Measurements from ENCODE around the gene SERPINA10. TPM values are rescaled to one million over a fixed set of nuclear protein-coding genes. Genes with fewer than 3 reads are reported as not detected.
"Not testable (repeated sequence)": the region's sequence is repeated elsewhere in the genome, so short reads cannot be mapped to it uniquely, and the experiment has no call there.

The SERPINA10 gene
- total RNA-seq, 1 donor from 2014 or later: not detected

DNA sequence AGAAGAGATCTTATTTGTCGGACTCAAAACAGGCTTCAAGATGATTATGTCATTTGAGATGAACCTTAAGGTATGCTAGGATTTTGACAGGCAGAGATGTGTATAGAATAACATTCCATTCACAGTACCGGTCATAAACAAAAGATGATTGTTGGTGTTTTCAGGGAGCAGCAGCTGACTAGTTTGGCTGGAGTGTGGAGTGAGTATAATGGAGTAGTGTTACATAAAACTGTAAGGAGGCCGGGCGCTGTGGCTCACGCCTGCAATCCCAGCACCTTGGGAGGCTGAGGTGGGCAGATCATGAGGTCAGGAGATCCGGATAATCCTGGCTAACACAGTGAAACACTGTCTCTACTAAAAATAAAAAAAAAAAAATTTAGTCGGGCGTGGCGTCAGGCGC lies 23.9 kb downstream of the SERPINA10 start:
- Histone ChIP-seq H3K36me3 (ENCODE audit: control insufficient read depth, insufficient read depth, low read length) (no peaks in the 10 kb centered on the region), H3K27me3 (ENCODE audit: control insufficient read depth, insufficient read depth, low read length) (no peaks in the 10 kb centered on the region), H3K4me3 (ENCODE audit: low read depth, low read length) (no peak overlapping the region)
- DNase-seq (ENCODE audit: low read depth): no peak
- TF ChIP-seq, protein P1, sequence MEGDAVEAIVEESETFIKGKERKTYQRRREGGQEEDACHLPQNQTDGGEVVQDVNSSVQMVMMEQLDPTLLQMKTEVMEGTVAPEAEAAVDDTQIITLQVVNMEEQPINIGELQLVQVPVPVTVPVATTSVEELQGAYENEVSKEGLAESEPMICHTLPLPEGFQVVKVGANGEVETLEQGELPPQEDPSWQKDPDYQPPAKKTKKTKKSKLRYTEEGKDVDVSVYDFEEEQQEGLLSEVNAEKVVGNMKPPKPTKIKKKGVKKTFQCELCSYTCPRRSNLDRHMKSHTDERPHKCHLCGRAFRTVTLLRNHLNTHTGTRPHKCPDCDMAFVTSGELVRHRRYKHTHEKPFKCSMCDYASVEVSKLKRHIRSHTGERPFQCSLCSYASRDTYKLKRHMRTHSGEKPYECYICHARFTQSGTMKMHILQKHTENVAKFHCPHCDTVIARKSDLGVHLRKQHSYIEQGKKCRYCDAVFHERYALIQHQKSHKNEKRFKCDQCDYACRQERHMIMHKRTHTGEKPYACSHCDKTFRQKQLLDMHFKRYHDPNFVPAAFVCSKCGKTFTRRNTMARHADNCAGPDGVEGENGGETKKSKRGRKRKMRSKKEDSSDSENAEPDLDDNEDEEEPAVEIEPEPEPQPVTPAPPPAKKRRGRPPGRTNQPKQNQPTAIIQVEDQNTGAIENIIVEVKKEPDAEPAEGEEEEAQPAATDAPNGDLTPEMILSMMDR (IDR thresholded peaks at IDR 0.05; ENCODE audit: insufficient read depth, low read length, poor library complexity, severe bottlenecking): no peak

DNA sequence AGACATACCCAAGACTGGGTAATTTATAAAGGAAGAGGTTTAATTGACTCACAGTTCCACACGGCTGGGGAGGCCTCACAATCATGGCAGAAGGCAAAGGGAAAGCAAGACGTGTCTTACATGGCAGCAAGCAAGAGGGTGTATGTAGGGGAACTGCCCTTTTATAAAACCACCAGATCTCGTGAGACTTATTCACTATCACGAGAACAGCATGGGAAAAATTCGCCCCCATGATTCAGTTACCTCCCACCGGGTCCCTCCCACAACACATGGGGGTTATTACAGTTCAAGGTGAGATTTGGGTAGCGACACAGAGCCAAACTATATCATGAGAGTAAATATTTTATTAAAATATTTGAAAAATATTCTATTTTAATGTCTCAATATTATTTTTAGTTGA lies 24.5 kb downstream of the SERPINA10 start:
- not testable (repeated sequence) for H3K4me3 ChIP-seq (ENCODE audit: low read depth, low read length); H3K36me3 ChIP-seq (ENCODE audit: control insufficient read depth, insufficient read depth, low read length); DNase-seq (ENCODE audit: low read depth); H3K27me3 ChIP-seq (ENCODE audit: control insufficient read depth, insufficient read depth, low read length)

DNA sequence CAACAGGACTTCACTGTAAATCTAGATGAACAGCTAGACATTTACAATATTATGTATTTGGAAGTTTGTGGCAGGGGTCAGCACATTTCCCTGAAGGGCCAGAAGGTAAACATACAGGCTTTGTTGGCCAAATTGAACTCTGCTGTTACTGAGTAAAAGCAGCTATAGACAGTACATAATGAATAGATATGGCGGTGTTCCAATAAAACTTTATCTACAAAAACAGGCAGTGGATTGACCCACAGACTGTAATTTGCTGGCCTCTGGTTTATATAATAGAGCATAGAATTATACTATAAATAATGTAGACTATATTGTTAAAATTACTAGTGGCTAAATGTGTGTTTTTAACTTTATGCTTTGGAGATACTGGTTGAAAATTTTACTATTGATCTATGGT lies 25.7 kb downstream of the SERPINA10 start:
- TF ChIP-seq, protein P1 (IDR thresholded peaks at IDR 0.05; ENCODE audit: insufficient read depth, low read length, poor library complexity, severe bottlenecking): no peak
- Histone ChIP-seq H3K27me3 (ENCODE audit: control insufficient read depth, insufficient read depth, low read length) (no peaks in the 10 kb centered on the region), H3K4me3 (ENCODE audit: low read depth, low read length) (no peak overlapping the region), H3K36me3 (ENCODE audit: control insufficient read depth, insufficient read depth, low read length) (no peaks in the 10 kb centered on the region)
- DNase-seq (ENCODE audit: low read depth): no peak

DNA sequence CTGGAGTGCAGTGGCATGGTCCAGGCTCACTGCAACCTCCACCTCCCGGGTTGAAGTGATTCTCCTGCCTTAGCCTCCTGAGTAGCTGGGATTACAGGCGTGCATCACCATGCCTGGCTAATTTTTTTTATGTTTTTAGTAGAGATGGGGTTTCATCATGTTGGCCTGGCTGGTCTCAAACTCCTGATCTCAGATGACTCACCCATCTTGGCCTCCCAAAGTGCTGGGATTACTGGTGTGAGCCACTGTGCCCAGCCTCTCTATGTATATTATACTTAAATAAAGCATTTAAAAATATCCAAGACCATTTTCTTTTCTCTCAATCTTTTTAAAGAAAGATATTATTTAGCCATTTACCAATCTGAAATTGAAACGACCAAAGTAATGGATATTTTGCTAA lies 28.9 kb downstream of the SERPINA10 start:
- not testable (repeated sequence) for H3K4me3 ChIP-seq (ENCODE audit: low read depth, low read length); H3K27me3 ChIP-seq (ENCODE audit: control insufficient read depth, insufficient read depth, low read length); H3K36me3 ChIP-seq (ENCODE audit: control insufficient read depth, insufficient read depth, low read length); DNase-seq (ENCODE audit: low read depth)

DNA sequence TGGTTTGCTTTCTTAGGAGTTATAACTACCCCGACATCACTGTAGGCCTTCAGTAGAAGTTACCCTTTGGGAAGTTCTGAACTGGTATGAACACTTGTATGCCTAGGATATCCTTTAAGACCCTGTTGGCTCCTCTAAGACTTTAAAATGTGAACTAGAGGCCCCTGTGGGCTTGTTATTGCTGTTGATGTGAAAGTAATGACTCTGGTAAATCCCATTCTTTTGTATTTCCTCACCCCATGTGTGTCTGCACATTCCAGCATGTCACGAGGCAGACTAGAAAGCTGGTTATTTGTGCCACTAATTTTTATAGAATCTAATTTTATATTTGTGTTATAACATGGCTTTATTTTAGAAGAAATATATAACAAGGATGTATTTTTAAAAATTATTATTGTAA lies 48.9 kb downstream of the SERPINA10 start:
- no peaks in the 10 kb centered on the region for H3K36me3 ChIP-seq (ENCODE audit: control insufficient read depth, insufficient read depth, low read length)
- H3K27me3 ChIP-seq (ENCODE audit: control insufficient read depth, insufficient read depth, low read length): no peaks in the 10 kb centered on the region
- no peak for DNase-seq (ENCODE audit: low read depth)
- H3K4me3 ChIP-seq (ENCODE audit: low read depth, low read length): no peak overlapping the region
- TF ChIP-seq, protein P1 (IDR thresholded peaks at IDR 0.05; ENCODE audit: insufficient read depth, low read length, poor library complexity, severe bottlenecking): no peak

DNA sequence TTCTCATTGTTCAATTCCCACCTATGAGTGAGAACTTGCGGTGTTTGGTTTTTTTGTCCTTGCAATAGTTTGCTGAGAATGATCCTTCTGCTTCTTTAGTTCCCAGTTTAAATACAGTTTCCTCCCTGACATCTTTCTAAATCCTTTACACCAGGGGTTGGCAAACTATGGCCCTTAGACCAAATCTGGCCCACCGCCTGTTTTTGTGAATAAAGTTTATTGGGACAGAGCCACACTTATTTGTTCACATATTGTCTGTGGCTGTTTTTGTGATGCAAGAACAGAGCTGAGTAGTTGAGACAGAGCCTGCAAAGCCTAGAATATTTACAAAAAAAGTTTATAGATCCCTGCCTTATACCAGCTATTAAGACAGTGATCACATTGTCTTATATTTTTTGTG lies 53.7 kb downstream of the SERPINA10 start:
- DNase-seq (ENCODE audit: low read depth): no peak
- no peaks in the 10 kb centered on the region for H3K36me3 ChIP-seq (ENCODE audit: control insufficient read depth, insufficient read depth, low read length)
- H3K27me3 ChIP-seq (ENCODE audit: control insufficient read depth, insufficient read depth, low read length): no peaks in the 10 kb centered on the region
- TF ChIP-seq, protein P1 (IDR thresholded peaks at IDR 0.05; ENCODE audit: insufficient read depth, low read length, poor library complexity, severe bottlenecking): no peak
- H3K4me3 ChIP-seq (ENCODE audit: low read depth, low read length): no peak overlapping the region

DNA sequence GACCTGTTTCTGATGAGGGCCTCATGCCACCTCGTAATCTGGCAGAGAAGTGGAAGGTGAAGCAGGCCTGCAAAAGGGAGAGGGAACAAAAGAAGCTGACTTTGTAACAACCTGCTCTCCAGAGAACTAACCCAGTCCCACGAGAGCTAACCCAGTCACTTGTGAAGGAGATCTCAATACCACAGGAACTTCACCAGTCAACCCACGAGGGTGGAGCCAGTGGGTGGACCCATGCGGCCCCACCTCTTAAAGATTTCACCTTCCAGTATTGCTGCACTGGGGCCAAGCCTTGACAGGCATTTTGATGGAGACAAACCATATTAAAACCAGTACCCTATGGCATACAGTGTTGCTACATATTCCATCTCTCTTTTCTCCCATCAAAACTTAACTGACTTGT lies 55.1 kb downstream of the SERPINA10 start:
- no peak for DNase-seq (ENCODE audit: low read depth)
- Histone ChIP-seq H3K36me3 (ENCODE audit: control insufficient read depth, insufficient read depth, low read length) (no peaks in the 10 kb centered on the region), H3K27me3 (ENCODE audit: control insufficient read depth, insufficient read depth, low read length) (no peaks in the 10 kb centered on the region), H3K4me3 (ENCODE audit: low read depth, low read length) (no peak overlapping the region)
- TF ChIP-seq, protein P1 (IDR thresholded peaks at IDR 0.05; ENCODE audit: insufficient read depth, low read length, poor library complexity, severe bottlenecking): no peak

Measured in kidney epithelial cell (primary cell).